22Rv1 (cell line): Measurements from ENCODE around the gene ZC3H10.

Experiments used
- CTCF ChIP-seq: fragments of 450-650 bp; IDR thresholded peaks from 2 replicates; pipeline ENCODE4 v1.5.1; 2017; ENCODE audit warnings: mild to moderate bottlenecking
- ZFX ChIP-seq: fragments of 450-650 bp; IDR thresholded peaks from 2 replicates; pipeline ENCODE4 v1.6.1; 2017; ENCODE audit warnings: antibody characterized with exemption, borderline replicate concordance

- TF ChIP-seq CTCF (no peak), ZFX (no peak)
These were observed 36.4 kb upstream of the ZC3H10 start for GRCh38 chr12:56081393-56082347.
